Endothelial cell of umbilical vein (primary cell): ENCODE results near the gene JMJD8. TPM values are rescaled to one million over a fixed set of nuclear protein-coding genes. Genes with fewer than 3 reads are reported as not detected.

Experiments used
- BruUV-seq: library from RNA; stranded (reverse); fragments of 400-500 nt; replicated peaks from 2 replicates; lab custom pipeline; 2021; lab: Mats Ljungman, UMichigan
- CTCF ChIA-PET: fragments of 300-600, 350-600 bp; sonication (Branson Sonifier 250); formaldehyde crosslinking; loops from one replicate; lab custom pipeline; 2021; ENCODE audit warnings: antibody characterized with exemption, inconsistent platforms; lab: Charles Lee
- POLR2A ChIA-PET: fragments of 300-600, 350-600 bp; sonication (Branson Sonifier 250); formaldehyde crosslinking; loops from one replicate; lab custom pipeline; 2021; ENCODE audit warnings: antibody characterized with exemption, inconsistent platforms; lab: Charles Lee
- DNase-seq: peaks from one replicate; pipeline ENCODE4 v3.0.0-alpha.2; 2011; ENCODE audit warnings: low read depth, low spot score
- FAIRE-seq: peaks from 2 replicates; lab custom pipeline; 2011; peaks lifted over from hg19 to GRCh38; lab: Jason Lieb, UNC
- H2AFZ ChIP-seq: 2 replicates; pipeline ENCODE4 v1.6.0; 2012; ENCODE audit warnings: low read depth, low read length, control low read depth, inconsistent platforms
- H3K27ac ChIP-seq: 2 replicates; pipeline ENCODE4 v1.5.1; 2011; ENCODE audit warnings: low read depth, mild to moderate bottlenecking, control low read depth, low read length, moderate library complexity; ENCODE audit not compliant: insufficient read depth
- H3K27me3 ChIP-seq, 2 experiments: 2 replicates each; pipeline versions ENCODE4 v1.6.0 to v1.6.1; 2011; ENCODE audit warnings: low read length in 2 of 2, mixed read lengths in 1 of 2; ENCODE audit not compliant: control insufficient read depth in 2 of 2, insufficient read depth in 2 of 2
- H3K36me3 ChIP-seq, 2 experiments: 2 replicates in 1 of 2; 3 replicates in 1 of 2; pipeline ENCODE4 v1.5.1; 2011; ENCODE audit warnings: low read length in 2 of 2, mild to moderate bottlenecking in 1 of 2, moderate library complexity in 1 of 2; ENCODE audit not compliant: control insufficient read depth in 2 of 2, insufficient read depth in 2 of 2; ENCODE audit errors: extremely low read depth in 1 of 2
- H3K4me1 ChIP-seq: 3 replicates; pipeline ENCODE4 v1.5.1; 2011; ENCODE audit warnings: mild to moderate bottlenecking, low read length; ENCODE audit not compliant: control insufficient read depth, insufficient read depth; ENCODE audit errors: extremely low read depth
- H3K4me2 ChIP-seq: 2 replicates; pipeline ENCODE4 v1.6.1; 2011; ENCODE audit warnings: low read length, control low read depth, mixed read lengths; ENCODE audit not compliant: insufficient read depth
- H3K4me3 ChIP-seq, 3 experiments: fragments of 200-600 bp in 1 of 3; sonication (generic), shearing (Covaris generic) in 1 of 3; replicated peaks in 1 of 3; 2 replicates each; pipeline ENCODE4 v1.5.1; 2011 to 2016; ENCODE audit warnings: control low read depth in 3 of 3, low read length in 3 of 3, mild to moderate bottlenecking in 2 of 3, inconsistent platforms in 1 of 3, low read depth in 1 of 3, moderate library complexity in 1 of 3; ENCODE audit not compliant: insufficient read depth in 1 of 3
- H3K79me2 ChIP-seq: 2 replicates; pipeline ENCODE4 v1.6.0; 2012; ENCODE audit warnings: low read length, inconsistent platforms; ENCODE audit not compliant: control insufficient read depth, insufficient read depth
- H3K9ac ChIP-seq: replicated peaks from 2 replicates; pipeline ENCODE3; 2011; ENCODE audit warnings: low read length, control low read depth; ENCODE audit not compliant: insufficient read depth; ENCODE audit errors: extremely low read depth
- H3K9me1 ChIP-seq: replicated peaks from 3 replicates; pipeline ENCODE4 v1.6.0; 2011; ENCODE audit warnings: mild to moderate bottlenecking, low read length; ENCODE audit not compliant: control insufficient read depth, insufficient read depth; ENCODE audit errors: extremely low read depth
- H3K9me3 ChIP-seq: replicated peaks from 2 replicates; pipeline ENCODE4 v1.5.1; 2012; ENCODE audit warnings: low read length, inconsistent platforms; ENCODE audit not compliant: control insufficient read depth, insufficient read depth
- H4K20me1 ChIP-seq: replicated peaks from 2 replicates; pipeline ENCODE3; 2011; ENCODE audit warnings: mild to moderate bottlenecking, low read length; ENCODE audit not compliant: control insufficient read depth, insufficient read depth; ENCODE audit errors: extremely low read depth
- CTCF ChIP-seq, 2 donors: IDR thresholded peaks; 1 replicate in 1 of 2; 2 replicates in 1 of 2; pipeline ENCODE4 v1.5.1; 2011; ENCODE audit warnings: low read length in 2 of 2, mild to moderate bottlenecking in 2 of 2, moderate library complexity in 2 of 2, control low read depth in 1 of 2, inconsistent platforms in 1 of 2, low read depth in 1 of 2; ENCODE audit not compliant: insufficient read depth in 1 of 2; ENCODE audit errors: extremely low read depth in 1 of 2
- EZH2 ChIP-seq: IDR thresholded peaks from 2 replicates; pipeline ENCODE4 v1.6.1; 2012; ENCODE audit warnings: borderline replicate concordance, low read depth, mild to moderate bottlenecking, moderate library complexity, low read length, inconsistent platforms; ENCODE audit not compliant: severe bottlenecking
- FOS ChIP-seq: IDR thresholded peaks from 2 replicates; pipeline ENCODE4 v1.6.1; 2011; ENCODE audit warnings: mild to moderate bottlenecking, low read length, moderate library complexity, borderline replicate concordance; ENCODE audit not compliant: insufficient read depth
- GATA2 ChIP-seq: IDR thresholded peaks from 2 replicates; pipeline ENCODE4 v1.7.0; 2011; ENCODE audit warnings: low read depth, mild to moderate bottlenecking, moderate library complexity, mixed read lengths, low read length; ENCODE audit not compliant: insufficient read length, insufficient read depth
- JUN ChIP-seq: IDR thresholded peaks from 2 replicates; pipeline ENCODE4 v1.6.1; 2011; ENCODE audit warnings: borderline replicate concordance, low read depth; ENCODE audit not compliant: insufficient read length, insufficient read depth
- MAX ChIP-seq: IDR thresholded peaks from 2 replicates; pipeline ENCODE4 v1.6.1; 2011; ENCODE audit not compliant: insufficient read depth, insufficient read length
- MYC ChIP-seq: IDR thresholded peaks from one replicate; pipeline ENCODE4 v1.6.1; 2011; ENCODE audit warnings: mild to moderate bottlenecking, low read depth, low read length
- POLR2A ChIP-seq: IDR thresholded peaks from 2 replicates; pipeline ENCODE4 v1.6.1; 2012; ENCODE audit warnings: low read depth, mild to moderate bottlenecking, control low read depth, low read length
- POLR2AphosphoS5 ChIP-seq: IDR thresholded peaks from 2 replicates; pipeline ENCODE4 v1.6.1; 2012; ENCODE audit warnings: low read depth, mild to moderate bottlenecking, control low read depth, low read length, moderate library complexity; ENCODE audit not compliant: insufficient read depth
- dilution Hi-C: fragments of 300-500 bp; cut with MboI; formaldehyde crosslinking; loops from one replicate; pipeline ENCODE4 v1.15.0; 2019; ENCODE audit warnings: low sequenced_read_pairs; ENCODE audit not compliant: extremely low pct_ligation_motif_present
- intact Hi-C: fragments of 100-400 bp; cut with micrococcal nuclease; formaldehyde crosslinking; loops from one replicate; pipeline ENCODE4 v1.10.0; 2022
- polyA plus RNA-seq, 4 experiments: library from polyadenylated mRNA; depleted of rRNA in 3 of 4; stranded (reverse) in 3 of 4; unstranded in 1 of 4; fragments of >200 nt; gene quantifications; 2 replicates each; pipeline versions ENCODE4 v1.2.1 to v1.2.3, GENCODE V29; 2011 to 2012; ENCODE audit warnings: missing spikeins in 1 of 4
- total RNA-seq: library from RNA; stranded (reverse); gene quantifications from 2 replicates; pipeline ENCODE4 v1.2.3, GENCODE V29; 2021

Gene JMJD8
- total and polyA plus RNA-seq, 2 donors (not counting 3 experiments of a cell fraction or from before 2014, with no cell fraction given) = 55.1 to 102 TPM

- dilution Hi-C loops (no loop called here), intact Hi-C loops (no loop called here)
- ChIA-PET POLR2A (no interaction called here), CTCF (no interaction called here)
- Histone ChIP-seq H3K79me2 (peaks cover 18% of the 10 kb centered on the region), H3K4me1 (no peaks in the 10 kb centered on the region), H3K9ac (no peak overlapping the region), H3K9me1 (no peaks in the 10 kb centered on the region), H3K4me2 (no peak overlapping the region), H3K36me3 (peaks cover 5 to 35% of the 10 kb centered on the region in 2 experiments), H3K4me3 (no peak overlapping the region), H3K27ac (no peak overlapping the region), H3K27me3 (no peaks in the 10 kb centered on the region), H3K9me3 (no peaks in the 10 kb centered on the region), H4K20me1 (no peaks in the 10 kb centered on the region), H2AFZ (no peak overlapping the region)
- no peak for DNase-seq
- no peak for FAIRE-seq
- TF ChIP-seq JUN = no peak
- TF ChIP-seq MYC = no peak
- TF ChIP-seq POLR2A = no peak
- no peak for TF ChIP-seq CTCF (IDR thresholded peaks at IDR 0.05; ENCODE audit: extremely low read depth in 1 of 2, insufficient read depth in 1 of 2, low read depth in 1 of 2, low read length in 2 of 2)
- TF ChIP-seq EZH2 = no peak
- TF ChIP-seq MAX = no peak
- TF ChIP-seq POLR2AphosphoS5 = no peak
- TF ChIP-seq GATA2 = no peak
- TF ChIP-seq FOS = no peak
- no TSS peak for BruUV-seq
Measured at GRCh38 chr16:669666-670065, 14.5 kb downstream of the JMJD8 start.
